RKO (cell line): ENCODE results near the gene RPL29.

Experiments used
- DNase-seq: peaks from one replicate; pipeline ENCODE4 v3.0.0-alpha.2; 2016; ENCODE audit warnings: low spot score

The RPL29 gene

GRCh38 chr3:51962854-51963530 is 32.7 kb downstream of the RPL29 start:
- no peak for DNase-seq

DNA sequence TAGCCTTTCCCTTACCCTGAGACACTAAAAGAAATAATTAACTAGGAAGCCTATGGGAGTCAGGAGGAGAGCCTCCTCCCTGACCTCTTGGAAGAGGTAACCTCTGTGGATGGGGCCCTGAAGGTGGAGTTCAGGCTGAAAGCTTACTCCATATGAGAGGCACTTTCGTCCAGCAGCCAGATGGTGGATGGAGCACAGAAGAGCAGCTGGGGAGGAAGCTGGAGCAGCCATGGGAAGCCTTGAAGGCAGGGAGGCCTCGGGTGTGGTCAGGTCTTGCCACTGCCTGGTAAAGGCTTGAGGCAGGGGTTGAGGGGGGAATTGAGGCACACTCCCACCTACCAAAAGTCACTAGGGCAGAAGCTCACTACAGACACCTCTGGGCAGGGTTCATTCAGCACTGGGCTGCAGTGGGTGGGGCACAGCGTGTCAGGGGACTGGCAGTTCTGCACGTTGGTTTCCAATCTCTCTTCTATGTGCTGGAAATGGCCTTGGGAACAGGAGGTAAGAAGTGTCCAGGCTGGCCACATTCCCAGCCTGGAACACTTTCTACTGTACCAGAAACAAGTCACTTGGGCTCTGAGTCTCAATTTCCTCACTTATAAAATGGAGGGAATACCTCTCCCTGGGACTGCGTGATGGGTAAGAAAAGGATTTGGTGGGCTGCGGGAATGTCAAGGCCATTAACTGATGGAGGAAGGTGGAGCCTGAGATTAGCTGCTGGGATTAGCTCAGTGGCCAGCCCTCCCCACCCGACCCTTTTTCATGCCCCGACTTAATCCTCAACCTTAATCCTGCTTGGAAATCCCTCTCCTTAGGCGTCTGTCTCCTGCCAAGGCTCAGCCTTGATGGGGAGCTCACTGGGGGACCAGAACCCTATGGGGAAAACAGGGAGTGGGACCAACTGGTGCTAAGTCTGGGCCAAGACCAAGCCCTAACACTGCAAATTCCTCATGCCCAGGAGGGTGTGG is 33.8 kb downstream of the RPL29 start:
- no peak for DNase-seq

GRCh38 chr3:51961011-51961410 is 34.7 kb downstream of the RPL29 start:
- no peak for DNase-seq

DNA sequence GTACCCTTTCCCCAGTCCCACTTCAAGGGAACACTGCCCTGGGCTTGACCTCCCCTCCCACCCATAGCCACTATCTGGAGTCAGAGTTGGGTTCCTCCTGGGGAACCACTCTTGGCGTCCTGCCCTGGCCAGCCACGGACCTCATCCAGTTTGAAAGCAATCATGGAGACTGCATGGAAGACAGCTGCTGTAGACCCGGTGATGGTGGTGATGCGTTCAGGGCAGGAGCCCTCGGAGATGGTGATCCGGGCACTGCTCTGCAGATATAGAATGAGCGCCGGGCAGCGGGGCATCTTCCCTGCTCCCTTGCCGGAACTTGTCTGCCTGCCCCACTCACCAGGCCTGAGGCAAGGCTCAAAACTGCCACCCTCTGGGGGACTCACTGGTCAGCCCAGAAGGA is 35.3 kb downstream of the RPL29 start:
- no peak for DNase-seq

DNA sequence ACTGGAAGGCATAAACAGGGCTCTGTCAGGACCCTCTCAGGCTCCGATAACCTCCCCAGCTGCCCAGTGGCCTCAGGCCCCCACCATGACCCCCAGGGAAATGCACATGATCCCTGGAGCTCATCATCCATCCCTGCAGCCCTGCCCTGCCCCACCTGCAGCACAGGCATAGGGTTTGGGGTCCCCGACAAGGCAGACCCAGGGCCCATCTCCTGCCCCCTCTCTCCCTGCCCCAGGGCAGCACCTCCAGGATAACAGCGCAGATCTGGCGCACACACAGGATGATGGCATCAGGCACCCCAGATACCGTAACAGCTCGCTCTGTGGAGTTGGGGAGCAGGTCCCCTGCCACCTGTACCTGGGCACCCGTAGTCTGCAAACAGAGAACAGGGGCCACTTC is 36.0 kb downstream of the RPL29 start:
- no peak for DNase-seq

DNA sequence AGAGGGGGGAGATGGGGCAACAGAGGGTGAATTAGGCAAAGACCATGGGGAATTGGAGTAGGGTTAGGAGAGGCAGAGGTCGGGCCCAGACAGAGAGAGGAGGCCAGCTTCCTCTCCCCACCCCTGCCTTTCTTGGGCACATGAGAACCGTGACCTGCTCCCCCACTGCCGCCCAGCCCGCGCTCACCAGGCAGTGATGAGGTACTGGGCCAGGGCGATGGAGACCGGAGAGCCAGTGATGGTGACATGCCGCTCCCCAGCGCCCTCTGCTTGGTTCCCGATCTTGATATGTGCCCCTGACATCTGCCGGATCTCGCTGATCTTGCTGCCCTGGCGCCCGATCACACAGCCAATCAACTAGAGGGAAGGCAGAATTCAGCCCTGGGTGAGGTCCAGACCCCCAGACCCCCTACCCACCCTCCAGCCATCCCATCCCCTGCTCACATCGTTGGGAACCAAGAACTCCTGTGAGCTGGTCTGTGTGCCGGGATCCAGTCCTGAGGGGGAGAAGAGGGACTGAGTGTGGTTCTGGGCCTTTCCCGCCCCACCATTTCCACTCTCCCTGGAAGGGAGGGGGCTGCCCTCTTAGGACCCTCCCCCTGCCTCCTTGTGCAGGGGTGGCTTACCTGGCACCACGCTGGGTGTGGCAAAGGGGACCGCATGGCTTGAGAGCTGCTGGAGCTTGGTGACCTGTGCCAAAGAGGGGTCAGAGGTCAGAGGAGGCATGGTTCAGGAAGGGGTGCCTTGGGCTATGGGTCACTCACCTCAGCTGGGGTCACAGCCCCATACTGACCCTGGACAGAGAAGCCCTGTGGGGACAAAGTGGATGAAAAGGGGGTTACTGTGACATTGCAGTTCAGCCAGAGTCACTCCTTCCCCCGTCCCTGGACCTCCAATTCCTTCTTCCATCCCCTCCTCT is 36.8 kb downstream of the RPL29 start:
- no peak for DNase-seq

DNA sequence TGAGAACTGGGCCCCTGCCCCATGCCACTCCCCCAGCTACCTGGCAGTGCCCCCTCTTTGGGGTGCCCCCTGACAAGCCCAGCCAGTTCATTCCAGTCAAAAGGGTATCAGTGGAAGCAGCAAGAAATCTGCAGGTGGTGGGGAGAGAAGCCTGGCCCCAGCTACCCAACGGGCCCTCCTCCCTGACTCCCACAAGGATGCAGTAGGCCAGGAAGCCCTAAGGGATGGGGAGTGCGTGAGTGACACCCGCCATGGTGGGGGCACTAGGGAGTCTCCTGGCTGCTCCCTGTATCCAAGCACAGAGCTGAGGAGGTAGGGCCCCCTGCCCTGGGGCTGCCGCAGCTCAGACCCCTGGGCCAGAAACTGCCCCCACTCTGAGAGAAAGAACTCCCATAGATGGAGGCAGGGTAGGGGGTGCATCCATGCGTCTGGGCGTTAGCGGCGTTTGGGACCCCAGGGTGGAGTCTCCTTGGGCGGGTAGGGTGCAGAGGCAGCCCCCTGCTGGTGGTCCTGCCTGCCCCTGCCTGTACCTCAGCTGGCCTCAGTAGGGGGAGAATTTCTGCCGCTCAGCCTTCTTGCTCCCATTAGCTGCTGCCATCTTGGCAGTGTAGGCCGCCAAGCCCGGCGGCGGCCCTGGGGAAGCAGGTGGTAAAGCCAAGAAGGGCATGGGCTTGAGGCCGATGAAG is 38.0 kb downstream of the RPL29 start:
- DNase-seq = no peak

DNA sequence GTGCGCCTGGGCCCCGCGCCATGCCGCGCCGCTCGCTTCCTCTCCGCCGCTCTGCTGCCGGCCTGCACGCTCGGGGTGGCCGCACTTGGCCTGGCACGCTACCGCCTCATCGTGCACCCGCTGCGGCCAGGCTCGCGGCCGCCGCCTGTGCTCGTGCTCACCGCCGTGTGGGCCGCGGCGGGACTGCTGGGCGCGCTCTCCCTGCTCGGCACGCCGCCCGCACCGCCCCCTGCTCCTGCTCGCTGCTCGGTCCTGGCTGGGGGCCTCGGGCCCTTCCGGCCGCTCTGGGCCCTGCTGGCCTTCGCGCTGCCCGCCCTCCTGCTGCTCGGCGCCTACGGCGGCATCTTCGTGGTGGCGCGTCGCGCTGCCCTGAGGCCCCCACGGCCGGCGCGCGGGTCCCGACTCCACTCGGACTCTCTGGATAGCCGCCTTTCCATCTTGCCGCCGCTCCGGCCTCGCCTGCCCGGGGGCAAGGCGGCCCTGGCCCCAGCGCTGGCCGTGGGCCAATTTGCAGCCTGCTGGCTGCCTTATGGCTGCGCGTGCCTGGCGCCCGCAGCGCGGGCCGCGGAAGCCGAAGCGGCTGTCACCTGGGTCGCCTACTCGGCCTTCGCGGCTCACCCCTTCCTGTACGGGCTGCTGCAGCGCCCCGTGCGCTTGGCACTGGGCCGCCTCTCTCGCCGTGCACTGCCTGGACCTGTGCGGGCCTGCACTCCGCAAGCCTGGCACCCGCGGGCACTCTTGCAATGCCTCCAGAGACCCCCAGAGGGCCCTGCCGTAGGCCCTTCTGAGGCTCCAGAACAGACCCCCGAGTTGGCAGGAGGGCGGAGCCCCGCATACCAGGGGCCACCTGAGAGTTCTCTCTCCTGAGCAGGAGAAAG is 39.6 kb downstream of the RPL29 start:
- DNase-seq = no peak

DNA sequence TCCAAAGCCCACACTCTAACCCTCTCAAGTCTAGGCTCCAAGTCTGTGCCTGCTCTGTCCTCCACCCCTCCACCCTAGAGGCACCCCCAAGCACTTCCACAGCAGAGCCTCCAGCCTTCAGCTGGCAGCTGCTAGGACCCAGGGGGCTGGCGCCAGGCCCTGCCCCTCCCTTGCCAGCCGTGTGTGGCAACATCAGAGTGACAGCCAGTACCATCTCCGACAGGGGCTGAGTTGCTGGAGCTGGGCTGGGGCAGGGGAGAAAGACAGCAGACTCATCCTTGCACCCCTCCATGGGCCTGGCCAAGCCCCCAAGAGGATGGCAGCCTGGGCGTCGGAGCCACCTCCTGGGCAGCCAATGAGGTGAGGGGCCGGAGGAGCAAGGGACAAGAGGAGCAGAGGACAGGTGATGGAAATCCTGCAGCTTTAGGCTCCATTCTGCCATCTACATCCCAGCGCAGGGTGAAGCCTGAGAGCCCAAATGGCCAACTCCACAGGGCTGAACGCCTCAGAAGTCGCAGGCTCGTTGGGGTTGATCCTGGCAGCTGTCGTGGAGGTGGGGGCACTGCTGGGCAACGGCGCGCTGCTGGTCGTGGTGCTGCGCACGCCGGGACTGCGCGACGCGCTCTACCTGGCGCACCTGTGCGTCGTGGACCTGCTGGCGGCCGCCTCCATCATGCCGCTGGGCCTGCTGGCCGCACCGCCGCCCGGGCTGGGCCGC is 40.4 kb downstream of the RPL29 start, which contains the start of gene GPR62:
Gene GPR62, plus strand, starts transcription at position 207 of the 718 bp plus-strand sequence. Its CDS starts 272 bp downstream, at position 479.
- no peak for DNase-seq

DNA sequence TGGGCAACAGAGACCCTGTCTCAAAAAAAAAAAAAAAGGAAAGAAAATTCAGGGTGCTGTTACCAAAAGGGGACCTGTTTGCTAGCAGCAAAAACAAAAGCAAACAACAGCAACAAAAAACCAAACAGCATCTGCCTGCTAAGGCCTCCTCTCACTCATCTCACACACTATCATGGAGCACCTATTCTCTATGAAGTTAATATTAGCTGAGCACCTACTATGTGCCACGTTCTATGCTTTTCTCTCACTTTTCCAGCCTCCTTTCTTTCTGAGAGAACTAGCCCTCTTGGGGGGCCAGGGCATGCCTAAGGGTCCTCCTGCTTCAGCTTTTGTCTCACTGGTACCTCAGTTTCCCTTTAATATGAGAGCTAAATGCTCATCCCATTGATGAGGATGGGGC is 41.0 kb downstream of the RPL29 start:
- no peak for DNase-seq

DNA sequence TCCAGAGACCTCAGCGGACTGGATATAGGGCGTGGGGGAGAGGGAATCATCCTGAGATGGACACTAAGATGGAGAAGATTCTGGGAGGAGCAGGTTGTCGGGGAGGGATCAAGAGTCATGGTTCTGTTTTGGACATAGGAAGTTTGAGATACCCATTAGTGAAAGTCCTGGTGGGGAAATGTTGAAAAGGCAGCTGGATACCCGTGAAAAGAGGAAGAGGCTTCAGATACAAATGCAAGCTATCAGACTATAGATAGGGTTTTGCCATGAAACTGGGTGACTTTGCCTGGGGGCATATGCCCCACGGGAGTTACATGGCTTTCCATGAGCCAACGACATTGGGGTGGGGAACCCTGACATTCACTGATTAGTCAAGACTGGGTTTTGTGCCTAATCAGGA is 41.6 kb downstream of the RPL29 start:
- DNase-seq = no peak

GRCh38 chr3:51953445-51953844 is 42.2 kb downstream of the RPL29 start:
- DNase-seq = peak; percentile 66

GRCh38 chr3:51950899-51951298 is 44.8 kb downstream of the RPL29 start:
- DNase-seq = no peak

- DNase-seq = no peak
These were observed 46.6 kb downstream of the RPL29 start for GRCh38 chr3:51949121-51949520.

GRCh38 chr3:51948016-51948580 is 47.6 kb downstream of the RPL29 start:
- no peak for DNase-seq

- no peak for DNase-seq
These were observed 48.3 kb downstream of the RPL29 start for GRCh38 chr3:51947215-51947900.

- no peak for DNase-seq
These were observed 48.9 kb downstream of the RPL29 start for GRCh38 chr3:51946796-51947195.

DNA sequence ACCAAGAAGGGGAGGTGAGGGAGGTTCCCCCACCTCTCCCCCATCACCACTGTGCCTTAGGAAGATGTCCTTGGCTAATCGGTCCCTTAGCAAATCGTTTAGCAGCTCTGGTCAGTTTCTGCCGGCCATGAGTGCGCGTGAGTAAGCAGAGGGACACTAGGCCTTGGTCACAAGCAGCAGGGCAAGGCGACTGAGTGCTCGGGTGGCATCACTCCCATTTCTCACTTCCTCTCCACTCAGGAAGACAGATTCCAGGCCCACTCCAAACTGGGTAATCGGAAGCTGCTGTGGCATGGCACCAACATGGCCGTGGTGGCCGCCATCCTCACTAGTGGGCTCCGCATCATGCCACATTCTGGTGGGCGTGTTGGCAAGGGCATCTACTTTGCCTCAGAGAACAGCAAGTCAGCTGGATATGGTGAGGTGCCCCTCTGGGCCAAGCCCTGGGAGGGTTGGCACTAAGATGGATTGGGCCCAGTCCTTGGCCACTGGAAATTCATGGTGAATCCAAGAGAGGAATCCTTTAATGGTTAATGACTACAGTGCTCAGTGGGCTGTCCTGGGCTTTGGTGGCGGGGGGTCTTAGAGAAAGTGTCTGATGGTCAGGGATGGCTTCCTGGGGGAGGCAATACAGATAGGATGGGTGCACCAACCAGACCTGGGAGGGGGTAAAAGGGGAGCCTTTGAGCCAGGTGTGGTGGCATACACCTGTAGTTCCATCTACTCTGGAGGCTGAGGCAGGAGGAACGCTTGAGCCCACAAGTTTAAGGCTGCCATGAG is 49.6 kb downstream of the RPL29 start:
- no peak for DNase-seq
